Fibroblast of the conjunctiva (primary cell): ENCODE data around the gene NEDD8.

ENCODE experiments used
- DNase-seq: peaks from one replicate; pipeline ENCODE4 v3.0.0-alpha.2; 2010; ENCODE audit warnings: low read depth

The NEDD8 gene

DNA sequence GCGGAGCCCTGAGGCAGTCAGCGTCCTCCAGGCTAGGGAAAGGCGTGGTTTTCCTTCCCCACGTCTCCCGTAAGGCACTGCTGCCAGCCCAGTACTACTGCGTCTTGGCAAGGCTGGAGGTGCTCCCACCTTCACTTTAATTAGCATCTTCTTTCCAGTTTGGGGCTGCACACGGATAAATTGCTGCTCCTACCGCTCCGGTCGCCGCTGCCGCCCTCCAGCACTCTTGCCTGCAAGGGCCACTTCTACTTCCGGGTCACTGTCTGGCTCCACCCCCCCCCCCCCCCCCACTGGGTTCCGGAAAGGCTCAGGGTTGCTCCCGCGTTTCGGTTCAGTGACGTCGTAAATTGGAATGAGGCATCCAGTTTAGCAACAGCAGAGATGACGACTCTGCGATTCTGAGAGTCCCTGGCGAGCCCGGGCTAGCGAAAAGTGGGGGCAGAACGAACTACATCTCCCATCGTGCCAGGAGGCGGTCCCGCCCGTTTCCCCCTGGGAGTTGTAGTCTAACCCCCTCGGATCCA is at the start of gene NEDD8:
TSS of gene NEDD8 (minus strand) at position 247 of the 524 bp plus-strand sequence. CDS start at position 147, 100 bp downstream.
- DNase-seq, result peak; percentile 95

DNA sequence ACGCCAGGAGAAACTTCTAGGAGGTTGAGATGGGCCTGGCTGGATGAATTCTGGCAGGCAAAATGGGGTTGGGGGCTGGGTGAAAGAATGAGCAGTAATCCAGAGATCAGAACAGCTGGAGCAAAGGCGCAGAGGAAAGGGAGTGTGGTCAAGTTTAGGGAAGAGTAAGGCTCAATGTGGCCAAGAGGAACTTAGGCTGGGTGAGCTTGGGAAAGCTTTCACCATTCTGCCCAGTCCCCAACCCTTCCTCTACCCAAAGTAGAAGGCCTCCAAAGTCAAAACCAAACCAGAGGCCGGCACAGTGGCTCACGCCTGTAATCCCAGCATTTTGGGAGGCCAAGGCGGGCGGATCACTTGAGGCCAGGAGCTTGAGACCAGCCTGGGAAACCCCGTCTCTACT is 49.5 kb upstream of the NEDD8 start:
- DNase-seq, result no peak

DNA sequence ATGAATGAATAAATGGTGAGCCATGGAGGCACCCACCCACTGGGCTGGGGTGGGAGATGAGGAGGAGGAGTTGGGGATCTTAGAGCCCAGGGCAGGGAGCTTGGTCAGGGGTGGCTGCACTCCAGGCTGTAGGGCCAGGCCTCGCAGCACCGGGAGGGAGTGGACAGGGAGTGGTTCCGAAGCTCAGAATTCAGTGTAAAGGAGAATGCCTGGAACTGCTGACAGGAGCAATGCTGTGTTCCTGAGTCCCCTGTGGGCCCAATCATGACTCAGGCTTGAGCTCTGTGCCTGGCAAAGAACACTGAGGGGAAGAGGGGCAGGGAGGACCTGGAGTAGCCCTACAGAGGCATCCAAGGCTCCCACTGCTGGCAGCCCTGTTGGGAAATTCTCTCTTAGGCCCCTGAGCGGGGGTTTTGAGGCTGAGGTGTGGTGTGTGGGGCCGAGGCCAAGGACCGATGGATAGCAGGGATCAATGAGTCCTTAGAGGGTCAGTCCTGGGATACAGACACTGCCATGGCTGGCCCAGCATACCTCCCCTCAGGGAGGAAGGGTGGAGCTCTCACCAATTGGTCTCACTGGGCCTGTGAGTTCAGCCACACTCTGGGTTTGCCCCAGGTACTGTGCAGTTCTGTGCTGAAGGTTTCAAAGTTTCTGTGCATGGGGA is 48.8 kb upstream of the NEDD8 start:
- no peak for DNase-seq

DNA sequence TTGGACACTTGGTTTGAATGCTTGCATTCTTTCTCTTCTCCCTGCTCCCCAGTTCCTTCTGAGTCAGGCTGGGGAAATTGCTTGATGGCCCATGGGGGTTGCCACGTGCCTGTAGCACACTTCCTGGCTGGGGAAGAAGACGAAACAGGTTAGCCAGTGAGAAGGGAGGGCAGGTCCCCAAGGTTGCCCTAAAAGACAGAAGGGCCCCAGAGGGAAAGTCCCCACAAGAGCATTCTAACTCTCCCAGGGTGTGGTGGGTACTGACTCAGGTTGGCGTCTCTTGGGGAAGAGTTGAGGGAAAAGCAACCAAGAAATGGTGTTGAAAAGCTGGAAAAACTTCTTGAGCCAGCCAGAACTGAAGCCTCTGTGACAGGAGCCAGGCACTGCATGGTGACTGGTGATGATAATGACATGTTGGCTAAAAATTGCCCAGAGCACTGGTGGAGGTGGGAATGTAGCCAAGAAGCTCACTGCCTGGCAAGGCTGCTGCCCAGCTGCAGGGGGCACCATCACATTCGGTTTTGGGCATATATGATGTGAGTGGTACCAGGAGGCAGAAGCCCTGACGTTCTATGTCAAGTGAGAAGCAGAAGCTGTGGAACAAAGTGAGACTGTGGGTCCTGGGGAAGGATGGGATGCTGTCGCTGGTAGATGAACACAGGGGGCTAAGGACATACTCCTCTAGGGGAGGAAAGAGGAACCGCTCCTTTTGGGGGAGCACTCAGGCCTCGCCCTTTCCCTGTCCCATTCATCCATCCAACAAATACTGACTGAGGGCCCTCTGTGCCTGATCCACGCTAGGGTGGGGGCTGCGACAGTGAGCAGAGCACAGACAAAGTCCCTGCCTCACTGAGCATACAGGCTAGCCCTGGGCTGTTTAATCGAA is 47.4 kb upstream of the NEDD8 start:
- no peak for DNase-seq

DNA sequence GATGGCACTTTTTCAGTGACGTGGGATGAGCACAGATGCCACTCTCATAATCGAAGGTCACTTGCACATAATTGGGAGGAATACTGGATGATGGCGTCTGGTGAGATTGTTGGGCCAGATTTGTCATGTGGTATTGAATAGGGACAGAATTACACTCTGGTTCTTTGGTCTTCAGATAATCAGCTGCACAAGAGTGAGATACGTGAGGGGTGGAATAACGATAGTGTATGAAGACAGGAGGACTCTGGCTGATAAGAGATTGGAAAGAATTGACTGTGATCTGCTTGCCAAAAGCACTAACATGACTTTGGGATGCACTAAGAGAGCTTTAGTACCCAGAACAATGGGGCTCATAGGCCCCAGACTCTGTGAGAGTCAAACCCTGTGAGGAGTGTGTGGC is 46.3 kb upstream of the NEDD8 start:
- DNase-seq, result no peak

DNA sequence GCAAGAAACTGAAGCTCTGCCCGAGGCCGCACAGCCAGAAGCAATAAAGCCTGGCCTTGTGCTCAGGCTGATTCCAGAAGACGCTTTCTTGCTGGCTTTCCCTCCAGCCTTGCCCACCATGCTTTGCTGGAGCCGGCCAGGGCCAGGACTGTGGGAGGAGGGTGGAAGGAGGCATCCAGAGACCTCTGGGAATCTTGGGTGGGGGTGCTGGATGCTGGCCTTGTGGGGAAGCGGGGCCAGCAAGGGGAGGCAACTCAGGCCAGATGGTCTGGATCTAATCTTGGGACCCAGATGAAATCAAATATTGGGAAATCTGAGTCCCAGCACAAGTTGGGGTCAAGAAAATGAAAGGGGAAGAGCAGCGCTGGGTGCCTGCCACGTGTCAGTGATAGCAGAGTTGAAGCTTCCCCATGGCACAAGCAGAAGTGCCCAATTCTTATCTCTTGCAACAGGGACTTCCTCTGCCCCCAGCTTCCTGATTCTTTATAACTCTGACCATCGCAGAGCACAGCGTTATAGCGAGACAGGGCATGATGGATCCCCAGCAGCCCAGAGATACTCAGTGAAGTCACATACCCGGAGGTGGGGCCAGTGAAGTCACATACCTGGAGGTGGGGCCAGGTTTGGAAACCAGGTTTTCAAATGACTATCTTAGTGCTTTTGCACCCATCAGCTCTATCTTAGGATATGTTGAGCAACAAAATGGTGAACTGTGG is 45.6 kb upstream of the NEDD8 start:
- DNase-seq, result no peak

DNA sequence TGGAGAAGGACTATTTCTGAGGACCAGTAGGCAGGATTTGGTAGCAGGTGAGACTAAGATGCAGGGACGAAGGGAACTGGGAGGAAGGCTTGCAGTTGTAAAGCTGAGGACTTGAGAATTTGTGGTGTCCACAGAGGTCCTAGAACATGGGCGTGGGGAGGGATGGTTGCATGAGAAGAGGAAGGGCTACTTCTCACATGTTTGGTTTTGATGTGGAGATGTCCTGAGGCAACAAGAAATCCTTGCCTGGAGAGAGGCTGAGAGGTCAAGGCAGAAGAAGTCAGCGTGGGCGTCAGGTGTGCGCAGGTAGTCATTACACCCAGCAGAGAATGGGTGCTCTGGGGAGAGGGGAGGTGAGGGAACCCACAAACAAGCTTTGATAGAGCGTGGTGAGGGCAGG is 44.9 kb upstream of the NEDD8 start:
- DNase-seq, result no peak

DNA sequence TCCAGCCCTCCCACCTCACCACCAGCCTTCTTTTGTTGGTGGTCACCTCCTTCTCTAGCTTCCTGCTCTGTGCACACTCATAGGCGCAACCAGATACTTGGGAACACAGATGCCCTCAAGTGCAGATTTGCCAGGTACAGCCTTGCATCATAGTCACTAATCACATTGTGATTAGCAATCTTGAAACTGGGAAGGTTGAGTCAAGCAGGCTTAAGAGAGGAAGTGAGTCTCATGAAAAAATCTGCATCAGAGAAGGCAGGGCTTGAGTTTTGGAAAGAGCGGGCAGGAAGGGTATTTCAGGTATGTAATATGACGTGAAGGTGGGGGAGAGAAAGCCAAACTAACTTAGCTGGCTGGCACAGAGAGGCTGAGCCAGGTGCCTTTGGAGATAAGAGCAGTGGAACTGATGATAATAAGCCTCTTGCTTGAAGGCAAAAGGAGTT is 42.0 kb upstream of the NEDD8 start:
- DNase-seq, result no peak

DNA sequence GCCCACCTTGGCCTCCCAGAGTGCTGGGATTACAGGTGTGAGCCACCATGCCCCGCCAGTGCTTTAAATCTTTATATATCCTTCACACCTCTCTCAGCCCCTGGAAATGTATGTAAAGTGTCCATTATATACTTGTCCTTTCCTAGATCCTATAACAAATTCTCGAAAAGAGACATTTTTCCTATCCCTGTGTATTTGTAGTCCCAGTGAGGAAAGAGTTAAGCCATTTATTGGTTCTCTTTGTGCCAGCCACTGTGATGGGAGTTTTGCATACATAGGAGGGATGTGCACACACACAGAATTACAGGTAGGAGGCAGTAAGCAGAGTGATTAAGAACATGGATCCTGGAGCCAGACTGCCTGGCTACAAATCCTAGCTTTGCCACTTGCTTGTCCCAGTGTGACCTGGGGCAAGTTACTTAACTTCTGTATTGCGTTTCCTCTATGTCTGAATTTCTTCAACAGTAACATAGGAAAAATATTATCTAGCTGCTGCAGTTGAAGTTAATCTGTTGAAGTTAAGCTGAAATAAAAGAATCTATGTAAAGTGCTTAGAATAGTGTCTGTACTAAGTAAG is 41.3 kb upstream of the NEDD8 start:
- DNase-seq, result no peak

DNA sequence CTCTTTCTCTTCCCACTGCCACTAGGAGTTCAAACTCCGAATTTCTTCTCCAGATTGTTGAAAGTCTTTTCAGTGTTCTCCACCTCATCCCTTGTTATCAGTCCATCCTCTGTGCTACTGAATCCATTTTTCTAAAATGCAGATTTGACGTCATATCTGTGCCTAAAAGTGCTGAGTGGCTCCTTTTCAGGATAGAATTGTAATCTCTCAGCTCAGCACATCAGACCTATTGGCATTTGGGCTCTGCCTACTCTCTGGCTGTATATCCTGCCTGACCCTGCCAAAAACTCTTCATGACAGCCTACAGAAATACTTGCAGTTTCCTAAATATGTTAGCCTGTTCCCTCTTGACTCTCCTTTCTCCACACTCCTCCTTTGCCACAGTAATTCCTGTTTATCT is 40.3 kb upstream of the NEDD8 start:
- DNase-seq, result no peak

DNA sequence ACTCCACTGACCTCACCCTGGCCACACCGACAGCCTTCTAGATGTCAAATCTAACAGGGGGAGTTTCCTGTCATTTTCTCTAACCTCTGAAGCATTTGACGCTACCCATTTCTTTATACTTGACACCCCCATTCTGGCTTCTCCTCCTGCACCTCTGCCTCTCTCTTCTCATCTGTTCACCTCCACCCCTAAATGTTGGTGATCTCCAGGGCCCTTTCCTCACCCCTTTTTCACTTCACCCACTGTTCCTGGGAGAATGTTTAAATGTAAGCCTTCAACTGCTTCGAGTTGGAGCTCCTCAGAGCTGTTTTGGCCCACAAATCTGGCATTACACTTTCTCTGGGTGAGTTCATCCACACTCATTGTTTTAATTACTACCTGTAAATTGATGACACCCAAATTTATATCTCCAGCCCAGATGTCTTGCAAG is 39.7 kb upstream of the NEDD8 start:
- DNase-seq, result no peak

DNA sequence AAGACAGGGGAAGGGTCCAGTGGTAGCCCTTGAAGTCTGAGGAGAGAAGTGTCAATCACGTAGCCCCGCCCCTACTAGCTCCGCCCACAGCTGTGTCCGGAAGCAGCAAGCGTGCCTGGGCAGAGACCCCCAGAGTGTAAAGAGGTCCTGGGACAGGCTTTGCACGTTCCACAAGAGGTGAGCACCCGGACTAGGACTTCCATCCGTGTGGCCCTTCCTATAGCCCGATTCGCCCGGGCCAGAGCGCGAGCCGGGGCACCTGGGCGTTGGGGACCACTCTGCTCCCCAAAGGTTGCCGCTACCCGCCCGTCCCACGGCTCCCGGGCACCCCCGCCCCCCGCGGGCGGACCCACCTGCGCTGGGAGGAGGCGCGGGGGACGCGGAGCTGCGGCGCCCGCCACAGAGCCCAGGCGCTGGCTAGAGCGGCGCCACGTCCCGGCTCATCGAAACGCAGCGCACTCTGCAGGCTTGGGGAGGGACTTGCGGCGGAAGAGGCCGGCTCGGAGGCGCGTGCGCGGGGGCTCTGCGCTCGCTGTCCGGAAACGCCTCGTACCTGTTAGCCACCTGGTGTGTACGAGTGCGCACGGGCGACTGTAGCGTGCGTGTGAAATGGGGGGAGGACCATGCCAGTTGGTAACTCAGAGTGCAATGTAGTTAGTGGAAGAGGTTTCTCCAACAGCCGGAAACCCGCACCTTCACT is 39.1 kb upstream of the NEDD8 start, which contains the start of gene RABGGTA:
TSS of gene RABGGTA (minus strand) at position 464 of the 700 bp plus-strand sequence. CDS start 482 bp downstream, outside the sequence.
- DNase-seq, result peak; percentile 67

DNA sequence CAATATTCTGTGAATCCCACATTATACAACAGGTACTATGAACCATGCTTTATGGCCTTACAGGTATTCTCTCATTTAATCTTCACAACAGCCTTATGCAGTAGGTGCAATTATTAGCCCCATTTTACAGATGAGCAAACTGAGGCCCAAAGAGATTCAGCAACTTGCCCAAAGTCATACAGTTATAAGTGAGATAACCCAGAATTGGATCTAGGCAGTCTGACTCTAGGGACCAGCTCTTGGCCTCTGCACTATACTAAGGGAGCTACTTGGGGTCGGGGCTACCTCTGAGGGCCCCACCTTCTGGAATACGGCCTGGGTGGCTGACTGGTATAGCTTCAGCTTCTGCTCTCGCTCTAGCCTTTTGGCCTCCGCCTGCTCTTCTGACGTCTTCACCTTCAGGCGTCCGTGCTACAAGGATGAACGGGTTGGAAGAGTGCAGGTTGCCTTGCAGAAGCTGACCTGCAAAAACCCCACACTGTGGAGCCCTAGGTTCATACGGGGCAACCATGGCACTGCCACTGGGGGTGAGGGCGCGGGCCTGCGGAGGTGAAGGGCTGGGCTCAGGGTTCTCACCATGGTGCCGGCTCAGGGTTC is 38.5 kb upstream of the NEDD8 start:
- DNase-seq, result no peak

DNA sequence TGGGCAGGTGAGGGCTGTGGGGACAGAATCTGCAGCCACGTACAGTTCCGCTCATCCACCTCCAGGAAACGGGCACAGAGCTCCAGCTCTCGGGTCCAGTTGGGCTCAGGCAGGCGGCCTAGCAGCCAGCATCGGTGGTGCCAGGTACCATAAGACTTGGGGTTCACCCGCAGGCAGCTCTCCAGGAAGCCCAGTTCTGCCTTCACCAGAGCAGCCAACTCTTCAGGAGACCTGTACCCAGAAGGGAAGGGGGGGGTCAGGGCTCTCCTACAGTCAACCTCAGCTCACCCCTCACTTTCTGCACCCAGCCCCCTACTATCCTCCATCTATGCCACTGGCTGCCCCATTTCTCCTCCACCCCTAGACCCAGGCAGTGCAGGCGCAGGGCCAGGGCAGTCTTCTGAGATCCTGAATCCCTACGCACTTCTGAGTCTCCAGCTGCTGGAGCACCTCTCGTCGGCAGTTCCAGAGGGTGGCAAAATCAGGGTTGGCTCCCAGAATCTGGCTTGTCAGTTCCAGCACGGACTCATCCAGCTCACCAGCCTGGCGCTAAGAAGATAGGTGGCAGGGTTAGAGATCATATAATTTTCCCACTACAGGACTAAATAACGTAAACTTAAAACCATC is 37.9 kb upstream of the NEDD8 start:
- DNase-seq, result no peak

DNA sequence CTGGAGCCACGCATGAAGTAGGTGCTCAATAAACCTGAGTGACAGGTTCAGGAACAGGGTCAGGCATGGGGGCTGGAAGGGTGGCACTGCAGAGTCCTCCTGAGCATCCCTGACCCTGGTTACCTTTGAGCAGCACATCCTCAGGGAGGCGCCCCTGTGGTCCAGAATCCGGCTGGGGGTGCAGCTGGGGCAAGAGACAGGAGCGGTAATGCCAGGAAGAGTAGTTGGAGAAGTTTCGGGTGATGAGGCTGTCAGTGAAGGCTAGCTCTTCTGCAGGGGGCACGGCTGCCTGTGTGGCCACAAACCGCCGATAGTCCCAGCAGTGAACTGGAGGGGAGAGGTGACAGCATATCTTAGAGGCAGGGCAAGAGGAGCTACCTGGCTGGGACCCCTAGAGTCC is 37.2 kb upstream of the NEDD8 start:
- DNase-seq, result no peak

DNA sequence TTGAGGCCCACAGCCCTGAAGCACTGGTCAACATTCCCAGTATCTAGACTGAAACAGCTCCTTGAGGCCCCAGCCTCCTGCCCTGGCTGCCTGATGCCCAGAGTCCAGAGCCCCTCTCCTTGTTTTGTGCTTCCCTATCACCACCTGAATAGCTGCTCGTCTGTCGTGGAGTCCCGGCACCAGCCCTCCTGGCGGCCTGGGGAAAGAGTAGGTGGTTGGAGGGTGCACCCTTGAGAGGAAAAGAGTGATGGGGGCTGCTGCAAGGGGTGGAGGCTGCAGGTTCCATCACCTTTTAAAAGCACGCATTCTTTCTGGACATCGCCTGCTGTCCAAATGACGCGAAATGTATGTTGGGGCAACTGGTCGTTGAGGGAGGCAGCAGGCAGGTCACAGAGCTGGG is 36.1 kb upstream of the NEDD8 start:
- DNase-seq, result no peak

DNA sequence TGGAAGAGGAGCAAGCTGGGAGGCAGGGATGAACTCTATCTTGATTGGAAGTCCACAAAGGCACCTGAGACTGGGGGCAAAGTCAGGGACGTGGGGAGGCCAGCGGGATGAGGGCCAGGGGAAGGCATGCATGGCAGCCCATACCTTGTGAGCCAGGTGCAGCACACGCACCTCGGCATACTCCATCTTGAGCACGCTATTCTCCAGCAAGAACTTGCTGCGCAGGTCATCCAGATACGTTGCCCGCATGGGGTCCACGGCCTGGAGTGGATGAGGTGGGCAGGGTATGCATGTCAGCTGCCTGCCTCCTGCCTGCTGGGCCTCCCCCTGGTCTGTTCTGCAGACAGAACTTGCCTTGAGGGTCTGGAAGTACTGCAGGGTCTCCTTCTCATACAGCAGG is 35.3 kb upstream of the NEDD8 start:
- DNase-seq, result no peak

DNA sequence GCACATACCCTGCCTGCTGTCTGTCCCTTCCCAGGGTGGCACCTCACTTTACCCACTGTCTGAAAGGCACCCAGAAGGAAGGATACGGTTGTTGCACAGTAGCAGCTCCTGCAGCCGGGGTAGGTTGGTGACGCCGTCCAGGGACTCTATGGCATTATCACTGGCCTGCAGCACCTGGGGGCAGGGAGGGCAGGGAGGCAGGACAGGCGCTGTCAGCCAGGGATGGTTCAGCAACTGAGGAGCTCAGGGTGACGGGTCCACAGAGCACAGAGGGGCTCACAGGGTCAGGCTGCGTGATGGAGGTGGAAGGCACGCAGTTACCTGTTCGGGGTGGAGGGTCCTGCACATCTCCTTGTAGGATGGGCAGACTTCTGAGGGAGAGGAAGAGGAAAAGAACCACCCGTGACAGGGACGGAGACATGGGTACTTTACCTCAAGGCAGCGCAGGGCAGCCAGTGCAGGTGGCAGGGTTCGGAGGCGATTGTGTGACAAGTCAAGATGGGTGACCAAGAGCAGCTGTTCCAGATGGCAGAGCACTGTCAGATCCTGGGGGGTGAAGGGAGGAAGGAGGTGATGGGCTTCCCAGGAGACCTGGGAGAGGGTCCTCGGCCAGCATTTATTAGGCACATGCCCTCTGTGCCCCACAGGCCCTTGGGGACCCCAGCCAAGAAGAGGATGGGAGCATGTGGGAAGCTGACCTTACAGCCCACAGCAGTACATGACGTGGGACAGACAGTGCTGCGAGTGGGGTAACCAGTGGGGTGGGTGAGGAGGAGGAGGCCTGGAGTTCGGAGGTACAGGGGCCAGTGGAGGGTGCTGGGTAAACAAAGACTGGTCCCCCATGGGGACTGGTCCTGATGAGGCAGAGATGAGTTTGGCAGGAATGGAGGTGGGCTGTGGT is 34.4 kb upstream of the NEDD8 start:
- no peak for DNase-seq

DNA sequence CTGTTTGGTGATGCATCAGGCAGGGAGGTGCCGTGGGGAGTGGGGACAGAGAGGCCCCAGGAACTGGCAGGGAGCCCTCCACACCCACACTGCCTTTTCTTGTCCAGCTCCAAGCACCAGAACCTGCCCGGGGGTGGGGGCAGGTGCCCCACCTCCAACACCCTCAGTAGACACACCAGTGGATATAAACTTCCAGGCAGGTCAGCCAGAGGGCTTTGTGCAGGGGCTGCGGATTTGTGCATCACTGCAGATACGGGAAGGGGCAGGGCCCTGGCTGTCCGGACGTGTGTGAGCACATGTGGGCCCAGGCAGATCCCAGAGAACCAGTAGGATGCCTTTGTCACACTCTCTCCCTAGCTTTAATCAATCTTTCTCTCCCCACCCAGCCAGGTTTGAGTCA is 32.1 kb upstream of the NEDD8 start:
- no peak for DNase-seq
